Right ventricle myocardium inferior (tissue), 1 donor: ENCODE data around the gene SLC34A2. TPM values are rescaled to one million over a fixed set of nuclear protein-coding genes. Genes with fewer than 3 reads are reported as not detected.
"Not testable (repeated sequence)": the region's sequence is repeated elsewhere in the genome, so short reads cannot be mapped to it uniquely, and the experiment has no call there.

Source experiments
- ATAC-seq: fragments of 200-7000 bp; cut with Tn5 transposase; one replicate; pipeline ENCODE4 v1.9.1; 2020; ENCODE audit warnings: mild to moderate bottlenecking, moderate library complexity
- DNase-seq: peaks from one replicate; pipeline ENCODE4 v3.0.0; 2021; ENCODE audit errors: missing footprints
- intact Hi-C: fragments of 100-400 bp; cut with DNase I; formaldehyde crosslinking; loops from one replicate; pipeline ENCODE4 v1.11.0; 2022
- long read RNA-seq: library from polyadenylated mRNA; unstranded; transcript quantifications from one replicate; pipeline ENCODE4 v2.0.0, GENCODE V29; 2021
- total RNA-seq: library from RNA; stranded (reverse); fragmentation: NEBNext Ultra II Directional; extraction: Animal tissue kit (Norgen Biotek cat#: 25700); gene quantifications from one replicate; pipeline ENCODE4 v1.2.1, GENCODE V29; 2021
- donor health status: DM: no; HTN: yes; CAD: no; lungs with severe emphysema.

SLC34A2 gene, protein sequence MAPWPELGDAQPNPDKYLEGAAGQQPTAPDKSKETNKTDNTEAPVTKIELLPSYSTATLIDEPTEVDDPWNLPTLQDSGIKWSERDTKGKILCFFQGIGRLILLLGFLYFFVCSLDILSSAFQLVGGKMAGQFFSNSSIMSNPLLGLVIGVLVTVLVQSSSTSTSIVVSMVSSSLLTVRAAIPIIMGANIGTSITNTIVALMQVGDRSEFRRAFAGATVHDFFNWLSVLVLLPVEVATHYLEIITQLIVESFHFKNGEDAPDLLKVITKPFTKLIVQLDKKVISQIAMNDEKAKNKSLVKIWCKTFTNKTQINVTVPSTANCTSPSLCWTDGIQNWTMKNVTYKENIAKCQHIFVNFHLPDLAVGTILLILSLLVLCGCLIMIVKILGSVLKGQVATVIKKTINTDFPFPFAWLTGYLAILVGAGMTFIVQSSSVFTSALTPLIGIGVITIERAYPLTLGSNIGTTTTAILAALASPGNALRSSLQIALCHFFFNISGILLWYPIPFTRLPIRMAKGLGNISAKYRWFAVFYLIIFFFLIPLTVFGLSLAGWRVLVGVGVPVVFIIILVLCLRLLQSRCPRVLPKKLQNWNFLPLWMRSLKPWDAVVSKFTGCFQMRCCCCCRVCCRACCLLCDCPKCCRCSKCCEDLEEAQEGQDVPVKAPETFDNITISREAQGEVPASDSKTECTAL
- 0.08 TPM for total RNA-seq
- long read RNA-seq: 0 reads

DNA sequence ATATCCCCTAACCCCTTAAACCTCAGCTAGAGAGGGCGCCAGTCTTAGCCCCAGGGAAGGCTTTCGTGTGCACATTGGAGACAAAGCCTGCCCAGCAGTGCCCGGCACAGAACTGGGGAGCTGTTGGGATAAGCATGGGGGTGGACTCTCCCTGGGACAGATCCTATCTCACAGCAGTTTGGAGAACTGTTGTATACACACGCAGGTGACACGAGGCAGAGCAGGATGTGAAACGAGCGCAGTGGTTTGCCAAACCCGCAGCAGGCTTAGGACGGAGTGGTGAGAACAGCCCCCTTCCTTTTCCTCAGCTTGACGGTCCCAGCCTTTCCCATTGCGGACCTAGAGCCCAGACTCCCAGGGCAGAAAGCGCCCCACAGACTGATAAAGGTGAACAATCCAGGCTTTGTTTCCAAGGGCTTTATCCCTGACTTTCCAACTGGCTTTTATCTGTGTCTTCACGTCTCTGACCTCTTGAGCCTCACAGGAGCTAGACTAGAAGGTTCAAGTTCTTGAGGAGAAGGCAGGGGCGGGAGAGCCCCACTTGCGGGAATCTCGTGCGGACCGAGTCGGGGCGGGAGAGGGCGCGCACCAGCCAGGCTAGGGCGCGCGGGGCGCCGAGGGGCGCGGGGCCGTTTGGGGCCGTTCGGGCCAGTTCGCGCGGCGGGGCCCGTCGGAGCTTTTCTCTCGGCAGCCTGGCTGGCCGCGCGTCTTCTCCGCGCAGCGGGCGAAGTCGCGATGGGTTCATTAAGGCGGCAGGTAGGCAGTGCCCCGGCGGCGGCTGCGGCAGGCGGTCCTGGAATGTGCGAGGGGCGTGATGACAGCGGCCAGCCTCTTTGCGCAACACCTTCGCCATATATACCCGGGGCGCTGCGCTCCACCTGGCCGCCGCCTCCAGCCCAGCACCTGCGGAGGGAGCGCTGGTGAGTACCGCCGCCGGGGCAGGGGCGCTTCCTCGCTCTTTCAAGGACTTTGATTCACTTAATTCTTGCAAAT lies at the start of gene SLC34A2:
Gene SLC34A2 (plus strand): TSS at position 881 of the 993 bp plus-strand sequence. CDS start 6,650 bp downstream, outside the sequence.
- intact Hi-C loops: no loop called here
- ATAC-seq (no peak), DNase-seq (no peak)

DNA sequence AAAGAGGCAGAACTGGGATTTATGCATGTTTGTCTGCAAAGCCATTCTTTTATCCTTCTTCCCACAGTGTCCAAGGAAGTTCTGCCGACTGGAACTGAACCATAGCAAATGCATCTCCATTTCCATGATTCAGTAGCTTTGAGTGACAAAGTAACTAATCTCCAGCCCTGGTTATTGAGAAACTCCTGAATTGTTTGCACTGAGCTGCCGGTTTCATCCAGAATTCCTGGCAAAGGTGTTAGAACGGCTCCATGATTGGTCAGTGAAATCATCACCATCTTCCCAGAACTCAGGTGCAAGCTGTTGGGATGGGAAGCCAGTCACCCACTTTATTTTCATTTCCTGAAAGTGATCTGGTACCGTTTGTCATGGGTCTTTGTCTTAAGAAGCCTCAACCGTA lies 47.0 kb upstream of the SLC34A2 start:
- DNase-seq (no peak), ATAC-seq (no peak)
- intact Hi-C loops: no loop called here

DNA sequence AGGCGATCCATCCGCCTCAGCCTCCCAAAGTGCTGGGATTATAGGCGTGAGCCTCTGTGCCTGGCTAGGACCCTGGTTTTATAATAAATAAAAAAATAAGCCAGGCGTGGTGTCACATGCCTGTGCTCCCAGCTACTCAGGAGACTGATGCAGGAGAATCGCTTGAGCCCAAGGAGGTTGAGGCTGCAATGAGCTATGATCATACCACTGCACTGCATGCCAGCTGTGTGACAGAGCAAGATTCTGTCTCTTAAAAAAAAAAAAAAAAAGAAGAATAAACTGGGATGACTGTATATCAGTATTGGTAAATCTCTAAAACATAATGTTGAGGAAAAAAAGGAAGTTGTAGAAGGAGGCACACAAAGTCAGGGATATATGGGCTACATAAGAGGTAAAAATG lies 45.7 kb upstream of the SLC34A2 start:
- DNase-seq (no peak), ATAC-seq (no peak)
- intact Hi-C loops: no loop called here

DNA sequence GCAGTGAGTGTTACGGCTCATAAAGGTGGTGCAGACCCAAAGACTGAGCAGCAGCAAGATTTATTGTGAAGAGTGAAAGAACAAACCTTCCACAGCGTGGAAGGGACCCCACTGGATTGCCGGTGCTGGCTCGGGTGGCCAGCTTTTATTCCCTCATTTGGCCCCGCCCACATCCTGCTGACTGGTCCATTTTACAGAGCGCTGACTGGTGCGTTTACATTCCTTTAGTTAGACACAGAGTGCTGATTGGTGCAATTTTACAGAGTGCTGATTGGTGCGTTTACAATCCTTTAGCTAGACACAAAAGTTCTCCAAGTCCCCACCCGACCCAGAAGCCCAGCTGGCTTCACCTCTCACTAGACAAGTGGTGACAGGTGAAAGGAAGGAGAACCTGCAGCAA lies 42.0 kb upstream of the SLC34A2 start:
- ATAC-seq, DNase-seq, intact Hi-C loops: not testable (repeated sequence)

DNA sequence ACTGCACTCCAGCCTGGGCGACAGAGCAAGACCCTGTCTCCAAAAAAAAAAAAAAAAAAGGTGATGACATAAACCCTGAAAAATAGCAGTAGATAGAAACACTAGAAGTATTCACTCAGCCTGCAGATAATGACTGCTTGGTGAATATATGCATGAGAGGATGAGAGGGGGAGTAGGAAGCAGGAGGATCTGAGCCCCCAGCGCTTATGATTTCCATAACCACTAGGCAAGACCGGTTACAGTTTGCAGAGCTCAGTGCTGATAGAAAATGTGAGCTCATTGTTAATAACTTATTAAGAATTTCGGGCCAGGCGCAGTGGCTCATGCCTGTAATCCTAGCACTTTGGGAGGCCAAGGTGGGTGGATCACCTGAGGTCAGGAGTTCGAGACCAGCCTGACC lies 40.8 kb upstream of the SLC34A2 start:
- intact Hi-C loops: no loop called here
- DNase-seq (no peak), ATAC-seq (no peak)

DNA sequence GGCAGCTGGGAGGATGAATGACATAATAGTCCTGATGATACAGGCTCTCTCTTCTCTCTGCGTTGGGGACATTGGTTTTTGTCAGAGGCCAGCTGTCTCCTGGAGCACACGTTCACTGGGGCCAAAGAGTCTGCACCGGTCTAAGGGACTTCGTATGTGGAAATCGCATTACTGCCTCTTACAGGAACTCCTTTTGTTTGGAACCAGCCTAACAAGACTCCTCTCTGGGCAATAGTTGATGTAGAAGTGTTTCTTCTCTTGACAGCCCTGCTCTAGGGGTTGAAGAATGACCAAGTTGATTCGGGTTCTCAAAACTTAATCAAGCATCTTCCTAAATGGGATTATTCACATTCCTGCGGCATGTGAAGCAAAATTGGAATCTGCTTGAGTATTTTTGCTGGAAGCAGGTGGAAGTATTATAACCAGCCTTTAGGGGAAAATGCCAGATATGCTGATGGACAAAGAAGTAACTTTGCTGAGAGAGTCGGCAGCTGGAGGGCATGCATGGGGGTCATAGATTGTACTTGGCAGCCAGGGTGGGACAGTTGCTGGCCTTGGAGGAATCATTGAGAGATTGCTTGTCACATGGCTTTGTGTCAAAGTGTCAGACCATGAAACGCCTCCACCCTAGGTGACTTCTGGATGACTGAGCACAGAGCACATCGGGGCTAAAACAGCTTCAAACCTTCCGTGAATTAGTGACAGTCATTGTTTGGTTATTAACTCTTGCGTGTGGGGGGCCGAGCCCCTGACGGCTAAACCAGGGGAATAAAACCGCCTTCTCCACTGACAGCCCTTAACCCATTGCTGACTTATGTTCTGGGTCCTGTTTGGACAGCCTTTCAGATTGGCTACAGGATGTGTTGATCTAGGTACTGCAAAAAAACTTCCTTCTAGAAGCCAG lies 34.4 kb upstream of the SLC34A2 start:
- no peak for DNase-seq
- intact Hi-C loops: no loop called here
- ATAC-seq: no peak

DNA sequence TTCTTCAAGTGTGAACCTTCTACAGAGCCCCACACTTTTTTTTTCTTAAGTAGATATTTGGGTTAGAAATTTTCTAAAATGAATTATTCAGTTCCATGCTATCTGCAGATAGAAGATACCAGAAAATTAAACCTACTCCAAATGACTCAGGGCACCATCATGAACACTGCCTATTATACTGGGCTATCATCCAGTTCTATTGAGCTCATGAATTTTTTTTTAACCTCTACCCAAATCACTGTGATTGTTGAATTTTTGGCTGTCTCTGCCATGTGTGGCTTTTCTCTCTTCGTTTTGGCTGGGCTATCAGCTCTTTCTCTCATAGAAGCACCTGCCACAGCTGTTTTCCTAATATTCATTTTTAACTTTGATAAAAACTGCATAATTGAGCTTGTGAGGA lies 31.0 kb upstream of the SLC34A2 start:
- no peak for ATAC-seq
- intact Hi-C loops: no loop called here
- DNase-seq: no peak

DNA sequence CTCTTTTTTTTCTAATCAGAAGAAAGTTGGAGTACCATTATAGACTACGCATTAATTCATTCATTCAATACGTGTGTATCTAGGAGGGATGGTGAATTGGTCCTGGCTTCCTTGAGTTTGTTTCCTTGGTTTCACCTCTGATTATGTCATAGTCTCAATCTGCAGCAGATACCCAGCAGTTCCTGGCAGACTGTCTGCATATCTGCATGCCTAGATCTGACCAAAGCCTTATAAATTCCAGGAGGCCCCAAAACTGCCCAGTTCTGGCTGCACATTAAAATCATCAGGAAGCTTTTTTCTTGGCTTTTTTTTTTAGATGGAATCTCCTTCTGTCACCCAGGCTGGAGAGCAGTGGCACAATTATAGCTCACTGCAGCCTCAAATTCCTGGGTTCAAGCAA lies 27.2 kb upstream of the SLC34A2 start:
- intact Hi-C loops: no loop called here
- no peak for ATAC-seq
- DNase-seq: no peak

DNA sequence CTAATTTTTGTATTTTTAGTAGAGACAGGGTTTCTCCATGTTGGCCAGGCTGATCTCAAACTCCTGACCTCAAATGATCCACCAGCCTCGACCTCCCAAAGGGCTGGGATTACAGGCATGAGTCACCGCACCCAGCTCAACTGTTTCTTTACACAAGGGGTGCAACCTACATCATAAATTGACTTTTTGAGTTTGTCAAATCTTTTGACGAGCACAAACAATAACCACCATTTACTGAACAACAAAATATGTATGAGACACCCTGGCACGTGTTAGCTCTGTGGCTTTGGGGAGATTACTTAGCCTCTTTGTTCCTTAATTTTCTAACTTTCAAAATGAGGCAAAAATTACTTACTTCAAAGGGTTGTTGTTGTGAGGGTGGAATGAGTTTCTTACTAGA lies 23.5 kb upstream of the SLC34A2 start:
- ATAC-seq (no peak), DNase-seq (no peak)
- intact Hi-C loops: no loop called here

DNA sequence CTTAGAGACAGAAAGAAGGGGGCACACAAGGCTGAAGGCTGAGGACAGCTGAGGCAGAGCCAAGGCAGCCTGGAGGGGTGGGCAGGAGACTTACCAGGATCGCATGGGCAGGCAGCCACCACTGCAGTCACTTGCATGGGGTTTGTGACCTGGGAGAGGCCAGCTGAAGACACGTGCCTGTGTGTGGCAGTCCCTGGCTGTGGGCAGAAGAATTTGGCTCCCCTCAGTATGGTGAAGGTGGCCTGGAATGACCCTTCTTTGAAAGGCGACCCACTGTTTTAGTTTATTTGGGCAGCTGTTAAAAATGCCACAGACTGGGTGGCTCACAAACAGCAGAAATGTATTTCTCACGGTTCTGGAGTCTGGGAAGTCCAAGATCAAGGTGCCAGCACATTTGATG lies 22.1 kb upstream of the SLC34A2 start:
- ATAC-seq: no peak
- intact Hi-C loops: no loop called here

DNA sequence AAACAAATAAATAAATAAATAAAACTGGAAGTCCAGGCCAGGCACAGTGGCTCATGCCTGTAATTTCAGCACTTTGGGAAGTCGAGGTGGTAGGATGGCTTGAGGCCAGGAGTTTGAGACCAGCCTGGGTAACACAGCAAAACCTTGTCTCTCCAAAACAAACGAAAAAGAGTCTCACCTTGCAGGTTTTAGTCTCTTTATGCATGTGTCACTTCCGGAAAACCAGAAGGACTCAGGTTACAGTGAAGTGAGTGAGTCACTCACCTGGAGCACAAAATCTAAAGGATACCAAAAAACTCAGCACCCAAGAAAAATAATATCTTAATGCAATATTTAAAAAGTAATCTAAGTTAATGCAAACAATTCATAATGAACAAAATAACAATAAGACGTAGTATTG lies 20.1 kb upstream of the SLC34A2 start:
- DNase-seq (no peak), ATAC-seq (no peak)
- intact Hi-C loops: no loop called here

More for the DNA sequence above, 22.1 kb upstream of the SLC34A2 start:
- DNase-seq: no peak

DNA sequence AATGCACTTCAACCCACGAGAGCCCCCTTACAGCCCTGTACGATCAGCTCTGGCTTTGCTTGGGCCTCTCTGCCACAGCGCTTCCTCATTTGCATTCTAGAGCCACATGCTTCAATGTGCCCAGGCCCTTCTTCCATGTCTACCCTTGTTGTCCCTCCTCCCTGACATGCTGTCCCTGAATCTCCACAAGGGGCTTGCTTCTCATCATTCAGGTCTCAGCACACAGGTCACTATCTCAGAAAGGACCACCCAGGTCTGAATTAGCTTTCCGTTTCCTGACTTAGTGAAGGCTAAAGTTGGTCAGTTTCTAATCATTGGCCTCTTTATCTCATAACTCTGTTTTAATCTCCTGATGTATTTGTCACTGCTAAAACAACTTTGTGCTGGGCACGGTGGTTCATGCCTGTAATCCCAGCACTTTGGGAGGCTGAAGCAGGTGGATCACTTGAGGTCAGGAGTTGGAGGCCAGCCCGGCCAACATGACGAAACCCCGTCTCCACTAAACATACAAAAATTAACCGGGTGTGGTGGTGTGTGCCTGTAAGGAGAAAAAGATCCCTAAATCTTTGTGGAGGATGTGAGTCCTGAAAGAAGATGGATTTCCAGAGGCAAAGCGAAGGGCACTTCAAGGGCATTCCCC lies 17.9 kb upstream of the SLC34A2 start:
- ATAC-seq (no peak), DNase-seq (no peak)
- intact Hi-C loops: no loop called here

DNA sequence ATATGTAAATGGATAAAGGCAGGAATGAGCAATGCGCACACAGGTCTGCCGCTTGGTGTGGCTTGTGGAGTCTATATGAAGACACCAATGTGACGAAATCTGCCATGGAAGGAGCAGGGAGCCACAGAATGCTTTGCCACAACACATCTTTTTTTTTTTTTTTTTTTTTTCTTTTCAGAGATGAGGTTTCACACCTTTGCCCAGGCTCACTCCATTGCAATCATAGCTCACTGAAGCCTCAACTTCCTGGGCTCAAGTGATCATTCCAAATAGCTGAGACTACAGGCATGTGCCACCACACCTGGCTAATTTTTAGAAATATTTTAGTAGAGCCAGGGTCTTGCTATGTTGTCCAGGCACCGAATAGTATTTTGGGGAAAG lies 17.4 kb upstream of the SLC34A2 start:
- ATAC-seq (no peak), DNase-seq (no peak)
- intact Hi-C loops: no loop called here

DNA sequence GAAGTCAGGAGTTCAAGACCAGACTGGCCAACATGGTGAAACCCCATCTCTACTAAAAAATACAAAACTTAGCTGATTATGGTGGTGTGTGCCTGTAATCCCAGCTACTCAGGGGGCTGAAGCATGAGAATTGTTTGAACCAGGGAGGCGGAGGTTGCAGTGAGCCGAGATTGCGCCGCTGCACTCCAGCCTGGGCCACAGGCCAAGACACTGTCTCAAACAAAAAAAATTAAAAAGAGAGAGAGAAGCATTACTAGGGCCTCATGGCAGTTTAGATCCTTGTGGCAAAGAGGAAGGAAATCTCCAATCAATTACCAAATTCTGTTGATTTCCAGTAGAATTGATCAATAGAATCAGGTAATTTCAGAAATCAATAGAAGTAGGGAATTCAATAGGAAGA lies 16.8 kb upstream of the SLC34A2 start:
- ATAC-seq: no peak
- intact Hi-C loops: no loop called here
- no peak for DNase-seq

DNA sequence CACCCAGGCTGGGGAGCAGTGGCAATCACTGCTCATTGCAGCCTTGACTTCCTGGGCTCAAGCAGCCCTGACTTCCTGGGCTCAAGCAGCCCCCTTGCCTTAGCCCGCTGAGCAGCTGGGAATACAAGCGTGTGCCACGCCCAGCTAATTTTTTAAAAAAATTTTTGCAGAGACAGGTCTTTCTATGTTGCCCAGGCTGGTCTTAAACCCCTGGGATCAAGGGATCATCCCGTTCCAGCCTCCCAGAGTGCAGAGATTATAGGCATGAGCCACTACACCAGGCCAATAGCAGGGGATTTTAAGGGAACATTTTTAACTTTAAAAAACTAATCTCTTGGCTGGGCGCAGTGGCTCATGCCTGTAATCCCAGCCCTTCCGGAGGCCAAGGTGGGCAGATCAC lies 5.3 kb upstream of the SLC34A2 start:
- DNase-seq: no peak
- intact Hi-C loops: no loop called here
- ATAC-seq: no peak

DNA sequence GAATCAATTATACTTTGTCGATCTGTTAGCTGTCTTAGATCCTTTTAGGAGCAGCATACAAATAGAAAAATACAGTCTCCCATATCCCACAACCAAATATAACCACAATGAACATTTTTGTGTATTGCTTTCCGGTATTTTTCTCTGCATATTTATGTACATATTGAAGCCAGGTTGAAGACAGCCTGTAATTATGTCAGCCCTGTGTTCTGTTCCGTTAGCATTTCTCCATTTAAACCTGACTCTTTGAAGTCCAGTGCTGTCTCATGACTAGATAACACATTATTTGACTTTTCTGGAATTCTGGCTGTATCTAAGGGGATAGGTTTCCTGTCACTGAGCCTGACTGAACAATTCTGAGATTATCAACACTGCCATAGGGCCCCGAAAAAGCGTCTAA lies 4.0 kb upstream of the SLC34A2 start:
- DNase-seq: no peak
- ATAC-seq: no peak
- intact Hi-C loops: no loop called here

DNA sequence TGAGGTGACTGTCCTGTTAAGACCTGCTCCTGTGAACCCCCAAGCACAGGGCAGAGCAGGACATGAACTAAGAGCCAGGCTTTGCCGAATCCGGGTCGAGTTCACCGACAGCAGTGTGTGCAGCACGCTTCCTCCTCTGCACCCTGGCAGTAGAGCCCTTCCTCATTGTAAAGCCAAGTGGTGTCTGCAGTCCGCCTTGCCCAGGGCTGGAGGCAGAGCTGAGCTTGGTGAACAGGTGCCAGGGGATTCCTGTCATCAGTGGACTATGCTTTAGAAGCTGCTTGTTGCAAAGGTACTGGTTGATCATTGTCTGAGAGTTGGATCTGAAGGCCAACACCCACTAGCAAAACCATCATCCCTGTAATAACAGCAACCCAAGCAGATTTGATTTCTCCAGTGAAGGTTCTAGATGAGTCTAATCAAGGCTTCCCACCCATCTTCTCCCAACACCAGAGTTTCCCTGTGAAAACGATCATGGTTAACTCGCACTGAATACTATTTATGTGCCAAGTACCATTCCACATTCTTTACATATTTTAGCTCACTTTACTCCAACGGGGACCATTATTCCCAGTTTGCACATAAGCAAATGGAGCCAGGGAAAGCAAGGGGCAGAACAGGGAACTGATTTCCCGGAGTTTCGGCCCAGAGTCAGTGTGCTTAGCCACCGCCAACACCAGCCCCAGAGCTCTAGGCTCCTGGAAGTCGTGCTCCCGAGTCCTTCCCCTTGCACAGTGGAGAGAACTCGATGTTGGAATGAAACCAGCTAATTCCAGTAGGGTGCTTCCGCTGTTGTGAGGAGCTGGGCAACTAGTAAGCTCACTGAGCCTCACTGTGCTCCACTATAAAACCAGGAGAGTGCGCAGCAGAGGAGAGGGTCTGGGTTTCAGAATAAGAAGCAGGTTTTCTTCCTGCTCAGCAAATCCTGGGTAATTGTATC lies 1.4 kb upstream of the SLC34A2 start:
- ATAC-seq: no peak
- intact Hi-C loops: no loop called here
- DNase-seq: no peak
